MM.1S (cell line): ENCODE measurements around the gene SRP9.
"Not testable (repeated sequence)": the region's sequence is repeated elsewhere in the genome, so short reads cannot be mapped to it uniquely, and the experiment has no call there.

Experiments
- DNase-seq: peaks from one replicate; pipeline ENCODE4 v3.0.0-alpha.2; 2015
- H2AFZ ChIP-seq: fragments of 300-600 bp; sonication (generic); 2 replicates; pipeline ENCODE4 v1.6.0; 2016; ENCODE audit warnings: antibody characterized with exemption, low read length
- H3F3A ChIP-seq: fragments of 300-600 bp; sonication (generic); 2 replicates; pipeline ENCODE4 v1.6.1; 2016; ENCODE audit warnings: mild to moderate bottlenecking, antibody characterized with exemption, low read length, moderate library complexity, mixed read lengths; ENCODE audit not compliant: insufficient read depth
- H3K27ac ChIP-seq: fragments of 300-600 bp; sonication (generic); 2 replicates; pipeline ENCODE4 v1.5.1; 2016; ENCODE audit warnings: mild to moderate bottlenecking, low read length
- H3K27me3 ChIP-seq: fragments of 300-600 bp; sonication (generic); replicated peaks from 2 replicates; pipeline ENCODE4 v1.6.0; 2016; ENCODE audit warnings: low read length; ENCODE audit not compliant: insufficient read depth
- H3K36me3 ChIP-seq: fragments of 300-600 bp; sonication (generic); replicated peaks from 2 replicates; pipeline ENCODE4 v1.6.1; 2016; ENCODE audit warnings: mild to moderate bottlenecking, low read length, mixed read lengths; ENCODE audit not compliant: insufficient read depth
- H3K4me1 ChIP-seq: fragments of 300-600 bp; sonication (generic); 2 replicates; pipeline ENCODE4 v1.6.1; 2016; ENCODE audit warnings: low read length, mixed read lengths
- H3K4me2 ChIP-seq: fragments of 300-600 bp; sonication (generic); 2 replicates; pipeline ENCODE4 v1.6.0; 2016; ENCODE audit warnings: low read depth, low read length
- H3K4me3 ChIP-seq: fragments of 300-600 bp; sonication (generic); 2 replicates; pipeline ENCODE4 v1.5.1; 2016; ENCODE audit warnings: low read length, mixed read lengths
- H3K79me2 ChIP-seq: fragments of 300-600 bp; sonication (generic); 2 replicates; pipeline ENCODE4 v1.6.1; 2016; ENCODE audit warnings: mixed run types, low read length, mixed read lengths
- H3K9ac ChIP-seq: fragments of 300-600 bp; sonication (generic); 2 replicates; pipeline ENCODE4 v1.6.1; 2016; ENCODE audit warnings: low read length, mixed read lengths
- H3K9me2 ChIP-seq: fragments of 300-600 bp; sonication (generic); replicated peaks from 2 replicates; pipeline ENCODE4 v1.6.1; 2016; ENCODE audit warnings: mild to moderate bottlenecking, low read length, mixed read lengths; ENCODE audit not compliant: insufficient read depth
- H3K9me3 ChIP-seq: fragments of 300-600 bp; sonication (generic); replicated peaks from 2 replicates; pipeline ENCODE4 v1.6.1; 2016; ENCODE audit warnings: mild to moderate bottlenecking, low read length, mixed read lengths; ENCODE audit not compliant: insufficient read depth
- H4K20me1 ChIP-seq: fragments of 300-600 bp; sonication (generic); 2 replicates; pipeline ENCODE4 v1.6.1; 2016; ENCODE audit warnings: mild to moderate bottlenecking, low read length, moderate library complexity, mixed read lengths; ENCODE audit not compliant: insufficient read depth
- CTCF ChIP-seq: fragments of 300-600 bp; sonication (generic); IDR thresholded peaks from 2 replicates; pipeline ENCODE4 v1.5.1; 2016; ENCODE audit warnings: antibody characterized with exemption, low read length, mixed read lengths
- EZH2 ChIP-seq: fragments of 300-600 bp; sonication (generic); optimal IDR thresholded peaks from 2 replicates; pipeline ENCODE3; 2017; ENCODE audit warnings: low read depth, mild to moderate bottlenecking, antibody characterized with exemption, low read length, mixed read lengths
- EZH2phosphoT487 ChIP-seq: fragments of 300-600 bp; sonication (generic); IDR thresholded peaks from 2 replicates; pipeline ENCODE4 v1.6.1; 2018; ENCODE audit warnings: antibody characterized with exemption, low read length

The SRP9 gene

GRCh38 chr1:225757927-225758656 is 19.5 kb upstream of the SRP9 start:
- Histone ChIP-seq H3K27me3 (no peaks in the 10 kb centered on the region), H3K4me1 (peaks cover 7% of the 10 kb centered on the region), H3K36me3 (no peaks in the 10 kb centered on the region), H3F3A (no peaks in the 10 kb centered on the region), H3K9me3 (no peaks in the 10 kb centered on the region), H3K9me2 (no peaks in the 10 kb centered on the region), H2AFZ (no peak overlapping the region), H4K20me1 (no peaks in the 10 kb centered on the region), H3K79me2 (no peaks in the 10 kb centered on the region), H3K4me2 (no peak overlapping the region), H3K9ac (no peak overlapping the region), H3K4me3 (no peak overlapping the region), H3K27ac (no peak overlapping the region)
- no peak for TF ChIP-seq EZH2phosphoT487
- TF ChIP-seq EZH2, result no peak
- TF ChIP-seq CTCF, result no peak
- no peak for DNase-seq

GRCh38 chr1:225759972-225760371 is 17.7 kb upstream of the SRP9 start:
- not testable (repeated sequence) for DNase-seq, H3K9me3 ChIP-seq, H3K9me2 ChIP-seq, H3K27ac ChIP-seq, H3K9ac ChIP-seq, H4K20me1 ChIP-seq, H3K4me2 ChIP-seq, H3K4me1 ChIP-seq, H3K4me3 ChIP-seq, H3K27me3 ChIP-seq, H3F3A ChIP-seq, H2AFZ ChIP-seq, H3K36me3 ChIP-seq, H3K79me2 ChIP-seq

GRCh38 chr1:225760531-225760930 is 17.1 kb upstream of the SRP9 start:
- Histone ChIP-seq H3K36me3 (no peaks in the 10 kb centered on the region), H3F3A (no peaks in the 10 kb centered on the region), H3K27ac (no peak overlapping the region), H4K20me1 (no peaks in the 10 kb centered on the region), H3K9me3 (no peaks in the 10 kb centered on the region), H3K4me3 (no peak overlapping the region), H3K4me1 (peaks cover under 1% of the 10 kb centered on the region; the same call in 1 of the 2 replicates), H3K27me3 (no peaks in the 10 kb centered on the region), H2AFZ (no peak overlapping the region), H3K9me2 (no peaks in the 10 kb centered on the region), H3K4me2 (no peak overlapping the region), H3K9ac (no peak overlapping the region), H3K79me2 (no peaks in the 10 kb centered on the region)
- no peak for DNase-seq
- TF ChIP-seq EZH2phosphoT487, result no peak
- no peak for TF ChIP-seq CTCF
- no peak for TF ChIP-seq EZH2

- not testable (repeated sequence) for H3K27ac ChIP-seq, H3K4me2 ChIP-seq, DNase-seq, H3K9me2 ChIP-seq, H2AFZ ChIP-seq, H3F3A ChIP-seq, H3K9me3 ChIP-seq, H4K20me1 ChIP-seq, H3K4me1 ChIP-seq, H3K4me3 ChIP-seq, H3K9ac ChIP-seq, H3K27me3 ChIP-seq, H3K36me3 ChIP-seq, H3K79me2 ChIP-seq
Observed at GRCh38 chr1:225761395-225761794, 16.2 kb upstream of the SRP9 start.
